HepG2 (cell line): ENCODE results near the gene PIGX.

Experiments
- FOXJ3 ChIP-seq: sonication (generic); formaldehyde crosslinking; IDR thresholded peaks from 2 replicates; pipeline ENCODE4 v1.4.0; 2020; ENCODE audit warnings: missing genetic modification reagents, mild to moderate bottlenecking, borderline replicate concordance
- GABPA ChIP-seq, 2 experiments: IDR thresholded peaks; 2 replicates each; pipeline ENCODE4 v1.6.1; 2011 to 2016; ENCODE audit warnings: low read depth in 2 of 2, low read length in 1 of 2, missing biosample characterization in 1 of 2, missing genetic modification characterization in 1 of 2
- MED1 ChIP-seq: sonication (generic); formaldehyde crosslinking; IDR thresholded peaks from 2 replicates; pipeline ENCODE4 v1.4.0; 2020; ENCODE audit warnings: missing genetic modification reagents
- MEIS2 ChIP-seq: sonication (generic); formaldehyde crosslinking; IDR thresholded peaks from 2 replicates; pipeline ENCODE4 v1.9.0; 2021; ENCODE audit warnings: mild to moderate bottlenecking, missing genetic modification reagents
- POLR2A ChIP-seq, 2 experiments: IDR thresholded peaks; 2 replicates each; pipeline ENCODE4 v1.6.1; 2011; ENCODE audit warnings: low read depth in 2 of 2, low read length in 2 of 2, mild to moderate bottlenecking in 1 of 2, moderate library complexity in 1 of 2; ENCODE audit not compliant: insufficient read depth in 1 of 2
- POLR2AphosphoS5 ChIP-seq: IDR thresholded peaks from 2 replicates; pipeline ENCODE4 v1.6.1; 2012; ENCODE audit warnings: low read depth, low read length
- PRMT3 ChIP-seq: sonication (generic); formaldehyde crosslinking; IDR thresholded peaks from 2 replicates; pipeline ENCODE4 v1.8.1; 2022; ENCODE audit warnings: low read depth, mild to moderate bottlenecking, moderate library complexity, missing genetic modification reagents, borderline replicate concordance
- RFX5 ChIP-seq: IDR thresholded peaks from 2 replicates; pipeline ENCODE4 v1.6.1; 2011; ENCODE audit warnings: low read depth, low read length, improper control_type of control experiment
- ZFP36 ChIP-seq: fragments of 150-350 bp; IDR thresholded peaks from 2 replicates; pipeline ENCODE4 v1.6.1; 2018; ENCODE audit warnings: borderline replicate concordance, low read length, low read depth; ENCODE audit not compliant: partially characterized antibody
- ZNF510 ChIP-seq: sonication (generic); formaldehyde crosslinking; IDR thresholded peaks from 2 replicates; pipeline ENCODE4 v1.4.0; 2020; ENCODE audit warnings: low read depth, mild to moderate bottlenecking, missing genetic modification reagents
- ZNF607 ChIP-seq: sonication (generic); formaldehyde crosslinking; IDR thresholded peaks from 2 replicates; pipeline ENCODE4 v1.5.1; 2020; ENCODE audit warnings: missing genetic modification reagents, mild to moderate bottlenecking, borderline replicate concordance
- ZNF850 ChIP-seq: sonication (generic); formaldehyde crosslinking; conservative IDR thresholded peaks from 2 replicates; pipeline ENCODE4 v1.9.0; 2021; ENCODE audit warnings: mild to moderate bottlenecking, missing genetic modification reagents
- TF ChIP-seq, protein P1 (sequence below): sonication (generic); formaldehyde crosslinking; IDR thresholded peaks from 2 replicates; pipeline ENCODE4 v1.9.0; 2022; ENCODE audit warnings: missing genetic modification reagents, mild to moderate bottlenecking, borderline replicate concordance
- TF ChIP-seq, protein P2 (sequence below): sonication (generic); formaldehyde crosslinking; IDR thresholded peaks from 2 replicates; pipeline ENCODE4 v1.4.0; 2020; ENCODE audit warnings: missing genetic modification reagents

DNA sequence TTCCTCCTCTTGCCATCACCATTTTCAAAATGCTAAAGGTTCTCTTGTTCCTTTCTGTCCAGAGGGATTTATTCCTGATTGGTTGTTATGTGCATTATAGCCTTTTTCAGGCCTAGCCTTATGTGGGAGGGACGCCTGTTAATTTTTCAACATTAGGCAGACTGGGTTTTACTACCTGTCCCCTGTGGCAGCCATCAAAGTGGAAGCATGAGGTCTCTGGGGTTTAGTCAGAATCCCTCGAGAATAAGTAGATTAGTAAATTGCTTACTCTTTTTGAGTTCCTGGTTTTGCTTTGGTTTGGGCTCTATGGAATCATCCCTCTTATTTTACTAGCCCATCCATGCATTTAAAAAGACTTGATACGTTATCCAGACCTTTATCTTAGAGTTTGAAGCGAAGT is 59.9 kb downstream of the PIGX start:
- TF ChIP-seq ZNF850 (no peak), ZNF607 (CRISPR knock-in tag) (no peak), FOXJ3 (CRISPR knock-in tag) (no peak), POLR2A (IDR thresholded peaks at IDR 0.05; ENCODE audit: insufficient read depth in 1 of 2, low read depth in 2 of 2, low read length in 2 of 2) (no peak), RFX5 (no peak), PRMT3 (CRISPR knock-in tag) (no peak), ZFP36 (no peak), MED1 (no peak), ZNF510 (CRISPR knock-in tag) (no peak), POLR2AphosphoS5 (no peak), MEIS2 (no peak), GABPA (IDR thresholded peaks at IDR 0.05; ENCODE audit: low read depth, low read length) (no peak), GABPA (CRISPR knock-in tag; IDR thresholded peaks at IDR 0.05; ENCODE audit: low read depth) (no peak)
- TF ChIP-seq, protein P1, sequence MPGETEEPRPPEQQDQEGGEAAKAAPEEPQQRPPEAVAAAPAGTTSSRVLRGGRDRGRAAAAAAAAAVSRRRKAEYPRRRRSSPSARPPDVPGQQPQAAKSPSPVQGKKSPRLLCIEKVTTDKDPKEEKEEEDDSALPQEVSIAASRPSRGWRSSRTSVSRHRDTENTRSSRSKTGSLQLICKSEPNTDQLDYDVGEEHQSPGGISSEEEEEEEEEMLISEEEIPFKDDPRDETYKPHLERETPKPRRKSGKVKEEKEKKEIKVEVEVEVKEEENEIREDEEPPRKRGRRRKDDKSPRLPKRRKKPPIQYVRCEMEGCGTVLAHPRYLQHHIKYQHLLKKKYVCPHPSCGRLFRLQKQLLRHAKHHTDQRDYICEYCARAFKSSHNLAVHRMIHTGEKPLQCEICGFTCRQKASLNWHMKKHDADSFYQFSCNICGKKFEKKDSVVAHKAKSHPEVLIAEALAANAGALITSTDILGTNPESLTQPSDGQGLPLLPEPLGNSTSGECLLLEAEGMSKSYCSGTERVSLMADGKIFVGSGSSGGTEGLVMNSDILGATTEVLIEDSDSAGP, result no peak
- TF ChIP-seq, protein P2, sequence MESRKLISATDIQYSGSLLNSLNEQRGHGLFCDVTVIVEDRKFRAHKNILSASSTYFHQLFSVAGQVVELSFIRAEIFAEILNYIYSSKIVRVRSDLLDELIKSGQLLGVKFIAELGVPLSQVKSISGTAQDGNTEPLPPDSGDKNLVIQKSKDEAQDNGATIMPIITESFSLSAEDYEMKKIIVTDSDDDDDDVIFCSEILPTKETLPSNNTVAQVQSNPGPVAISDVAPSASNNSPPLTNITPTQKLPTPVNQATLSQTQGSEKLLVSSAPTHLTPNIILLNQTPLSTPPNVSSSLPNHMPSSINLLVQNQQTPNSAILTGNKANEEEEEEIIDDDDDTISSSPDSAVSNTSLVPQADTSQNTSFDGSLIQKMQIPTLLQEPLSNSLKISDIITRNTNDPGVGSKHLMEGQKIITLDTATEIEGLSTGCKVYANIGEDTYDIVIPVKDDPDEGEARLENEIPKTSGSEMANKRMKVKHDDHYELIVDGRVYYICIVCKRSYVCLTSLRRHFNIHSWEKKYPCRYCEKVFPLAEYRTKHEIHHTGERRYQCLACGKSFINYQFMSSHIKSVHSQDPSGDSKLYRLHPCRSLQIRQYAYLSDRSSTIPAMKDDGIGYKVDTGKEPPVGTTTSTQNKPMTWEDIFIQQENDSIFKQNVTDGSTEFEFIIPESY (CRISPR knock-in tag), result no peak
